COLO668 (cell line): Measurements from ENCODE around the gene TMEM126A.
"Not testable (repeated sequence)": the region's sequence is repeated elsewhere in the genome, so short reads cannot be mapped to it uniquely, and the experiment has no call there.

Source experiments
- DNase-seq: peaks from one replicate; lab custom pipeline; 2025; ENCODE audit not compliant: unreplicated experiment; lab: John Stamatoyannopoulos, UW

The TMEM126A gene

DNA sequence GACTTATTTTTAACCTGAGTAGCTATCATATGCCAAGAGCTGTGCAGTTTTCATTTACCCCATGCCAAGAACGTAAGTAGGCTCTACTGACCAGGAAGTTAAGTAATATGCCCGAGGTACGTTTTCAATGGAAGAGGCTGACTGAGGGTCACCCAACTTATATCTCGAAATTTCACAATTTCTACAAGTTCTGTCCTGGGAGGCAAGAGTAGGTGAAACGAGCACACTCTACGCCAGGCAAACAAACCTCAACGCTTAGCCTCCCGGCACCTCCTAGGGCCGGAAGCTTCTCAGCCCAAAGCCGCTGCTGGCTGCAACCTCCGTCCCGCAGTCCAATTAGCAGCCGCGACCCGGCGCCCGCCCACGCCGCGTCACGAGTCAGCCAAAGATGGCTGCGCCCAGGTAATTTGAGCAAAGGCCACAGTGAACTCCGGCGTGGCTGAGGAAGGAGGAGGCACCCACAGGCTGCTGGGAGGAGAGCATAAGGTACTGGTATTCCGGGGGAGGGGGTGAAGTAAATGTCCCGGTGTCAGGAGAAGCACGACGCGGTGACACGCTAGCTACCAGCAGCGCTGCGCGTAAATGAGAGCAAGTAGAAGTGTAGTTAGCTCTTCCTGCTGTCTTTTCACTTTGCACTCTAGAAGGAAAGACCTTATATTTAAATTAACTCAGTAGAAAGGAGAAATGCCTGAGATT lies at the start of gene TMEM126A:
TSS of gene TMEM126A (plus strand) at position 364 of the 696 bp plus-strand sequence. CDS start 2,289 bp downstream, outside the sequence.
- DNase-seq = peak; percentile 90

DNA sequence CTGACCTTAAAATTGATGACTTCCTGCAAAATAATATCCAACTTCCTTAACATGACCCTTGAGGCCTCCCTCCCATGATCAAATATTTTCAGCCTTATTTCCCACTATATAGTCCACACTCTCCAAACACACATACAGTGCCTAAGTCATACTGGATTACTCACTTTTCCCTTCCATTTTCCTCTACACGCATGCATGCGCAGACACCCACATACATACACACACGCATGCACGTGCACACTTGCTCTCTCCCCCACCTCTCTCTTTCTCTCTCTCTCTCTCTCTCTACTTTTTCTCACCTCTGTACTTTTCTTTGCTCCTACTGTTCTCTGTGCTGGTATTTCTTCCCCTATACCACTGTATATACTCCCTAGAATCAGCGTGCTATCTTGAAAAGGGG lies 48.7 kb upstream of the TMEM126A start:
- DNase-seq = no peak

DNA sequence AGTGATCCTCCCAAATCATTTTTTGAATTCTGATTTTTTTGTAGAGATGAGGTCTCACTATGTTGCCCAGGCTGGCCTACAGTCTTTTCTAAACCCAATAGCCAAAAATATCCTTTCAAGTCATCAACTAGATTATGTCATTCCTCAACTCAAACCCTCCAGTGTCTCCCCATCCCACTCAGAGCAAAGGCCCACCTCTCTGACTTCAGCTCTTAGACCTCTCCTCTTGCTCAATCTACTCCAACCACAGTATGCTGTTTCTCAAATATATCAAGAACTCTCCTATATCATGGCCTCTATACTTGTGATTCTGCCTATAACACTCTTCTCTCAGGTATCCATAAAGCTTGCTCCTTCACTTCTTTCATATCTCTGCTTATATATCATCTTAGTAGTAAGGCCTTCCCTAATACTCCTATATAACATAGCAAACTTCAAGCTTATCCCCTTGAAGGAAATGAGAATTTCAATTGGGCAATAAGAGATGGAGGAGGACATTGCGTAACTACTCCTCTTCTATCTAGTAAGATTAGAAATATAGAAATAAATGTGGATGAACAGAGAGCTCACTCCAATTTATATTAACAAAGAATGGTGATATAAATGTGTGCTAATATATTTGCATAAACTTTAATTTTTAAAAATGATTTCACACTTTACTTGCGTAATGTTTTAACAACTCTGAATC lies 45.1 kb upstream of the TMEM126A start:
- DNase-seq = no peak

DNA sequence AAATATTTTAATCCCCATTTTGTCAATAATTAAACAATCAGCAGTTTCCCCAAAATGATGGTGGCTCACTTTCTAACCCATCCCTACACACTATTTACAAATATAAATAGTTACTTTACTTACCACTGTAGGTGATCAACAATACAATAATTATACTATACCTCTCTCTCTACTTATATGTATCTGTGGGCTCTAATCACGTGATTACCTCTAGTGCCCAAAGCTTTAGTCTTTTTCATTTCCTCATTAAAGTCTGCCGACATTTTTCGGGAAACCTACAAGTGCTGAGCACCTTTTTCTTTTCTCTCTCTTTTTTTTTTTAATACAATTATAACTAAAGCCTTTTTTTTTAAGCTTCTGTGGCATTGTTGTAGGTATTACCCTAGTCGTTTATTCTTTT lies 44.5 kb upstream of the TMEM126A start:
- DNase-seq = no peak

DNA sequence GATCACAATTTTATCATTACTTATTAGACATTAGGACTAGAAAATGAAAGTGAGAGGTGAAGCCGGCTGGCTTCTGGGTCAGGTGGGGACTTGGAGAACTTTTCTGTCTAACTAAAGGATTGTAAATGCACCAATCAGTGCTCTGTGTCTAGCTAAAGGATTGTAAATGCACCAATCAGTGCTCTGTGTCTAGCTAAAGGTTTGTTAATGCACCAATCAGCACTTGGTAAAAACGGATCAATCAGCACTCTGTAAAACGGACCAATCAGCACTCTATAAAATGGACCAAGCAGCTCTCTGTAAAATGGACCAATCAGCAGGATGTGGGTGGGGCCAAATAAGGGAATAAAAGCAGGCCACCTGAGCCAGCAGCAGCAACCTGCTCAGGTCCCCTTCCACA lies 41.5 kb upstream of the TMEM126A start:
- DNase-seq = not testable (repeated sequence)

DNA sequence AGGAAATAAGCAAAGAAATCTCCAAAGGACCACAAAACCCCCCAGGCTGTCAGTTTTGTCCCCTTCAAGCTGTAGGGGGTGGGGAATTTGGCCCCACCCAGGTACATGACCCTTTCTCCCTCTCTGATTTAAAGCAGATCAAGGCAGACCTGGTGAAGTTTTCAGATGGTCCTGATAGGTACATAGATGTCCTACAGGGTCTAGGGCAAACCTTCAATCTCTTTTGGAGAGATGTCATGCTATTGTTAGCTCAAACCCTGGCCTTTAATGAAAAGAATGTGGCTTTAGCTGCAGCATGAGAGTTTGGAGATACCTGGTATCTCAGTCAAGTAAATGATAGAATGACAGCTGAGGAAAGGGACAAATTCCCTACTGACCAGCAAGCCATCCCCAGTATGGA lies 39.1 kb upstream of the TMEM126A start:
- DNase-seq = not testable (repeated sequence)

DNA sequence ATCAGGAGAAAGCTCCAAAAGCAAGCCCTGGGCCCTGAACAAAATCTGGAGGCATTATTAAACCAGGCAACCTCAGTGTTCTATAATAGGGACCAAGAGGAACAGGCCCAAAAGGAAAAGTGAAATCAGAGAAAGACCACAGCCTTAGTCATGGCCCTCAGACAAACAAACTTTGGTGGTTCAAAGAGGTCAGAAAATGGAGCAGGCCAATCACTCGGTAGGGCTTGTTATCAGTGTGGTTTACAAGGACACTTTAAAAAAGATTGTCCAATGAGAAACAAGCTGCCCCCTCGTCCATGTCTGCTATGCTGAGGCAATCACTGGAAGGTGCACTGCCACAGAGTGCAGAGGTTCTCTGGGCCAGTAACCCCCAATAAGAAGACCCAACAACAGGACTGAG lies 38.5 kb upstream of the TMEM126A start:
- DNase-seq = not testable (repeated sequence)

DNA sequence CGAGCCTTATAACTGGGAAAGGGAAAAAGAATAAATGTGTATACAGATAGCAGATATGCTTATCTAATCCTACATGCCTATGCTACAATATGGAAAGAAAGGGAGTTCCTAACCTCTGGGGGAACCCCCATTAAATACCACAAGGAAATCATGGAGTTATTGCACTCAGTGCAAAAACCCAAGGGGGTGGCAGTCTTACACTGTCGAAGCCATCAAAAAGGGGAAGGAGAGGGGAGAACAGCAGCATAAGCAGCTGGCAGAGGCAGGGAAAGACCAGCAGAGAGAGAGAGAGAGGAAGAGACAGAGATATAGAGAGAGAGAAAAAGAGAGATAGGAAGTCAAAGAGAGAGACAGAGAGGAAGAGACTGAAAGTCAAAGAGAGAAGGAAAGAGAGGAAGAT lies 36.1 kb upstream of the TMEM126A start:
- not testable (repeated sequence) for DNase-seq

DNA sequence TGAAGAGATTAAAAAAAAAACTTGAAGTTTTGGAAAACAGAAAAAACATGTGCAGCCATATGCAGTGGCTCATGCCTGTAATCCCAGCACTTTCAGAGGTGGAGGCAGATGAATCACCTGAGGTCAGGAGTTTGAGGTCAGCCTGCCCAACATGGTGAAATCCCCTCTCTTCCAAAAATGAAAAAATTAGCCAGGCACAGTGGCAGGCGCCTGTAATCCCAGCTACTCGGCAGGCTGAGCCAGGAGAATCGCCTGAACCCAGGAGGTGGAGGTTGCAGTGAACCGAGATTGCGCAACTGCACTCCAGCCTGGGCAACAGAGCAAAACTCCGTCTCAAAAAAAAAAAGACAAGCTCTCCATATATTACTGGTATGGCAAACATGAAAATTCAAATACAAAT lies 28.3 kb upstream of the TMEM126A start:
- DNase-seq = no peak

DNA sequence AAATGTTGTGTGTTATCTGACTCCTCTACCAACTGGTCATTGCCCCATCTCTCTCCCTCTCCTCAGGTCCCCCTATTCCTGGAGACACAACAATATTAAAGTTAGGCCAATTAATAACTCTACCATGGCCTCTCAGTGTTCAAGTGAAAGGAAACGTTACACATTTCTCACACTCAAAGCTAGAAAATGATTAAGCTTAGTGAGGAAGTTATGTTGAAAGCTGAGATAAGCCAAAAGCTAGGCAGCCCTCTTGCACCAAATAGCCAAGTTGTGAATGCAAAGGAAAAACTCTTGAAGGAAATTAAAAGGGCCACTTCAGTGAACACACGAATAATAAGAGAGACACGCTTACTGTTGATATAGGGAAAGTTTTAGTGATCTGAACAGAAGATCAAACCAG lies 27.5 kb upstream of the TMEM126A start:
- DNase-seq = no peak

DNA sequence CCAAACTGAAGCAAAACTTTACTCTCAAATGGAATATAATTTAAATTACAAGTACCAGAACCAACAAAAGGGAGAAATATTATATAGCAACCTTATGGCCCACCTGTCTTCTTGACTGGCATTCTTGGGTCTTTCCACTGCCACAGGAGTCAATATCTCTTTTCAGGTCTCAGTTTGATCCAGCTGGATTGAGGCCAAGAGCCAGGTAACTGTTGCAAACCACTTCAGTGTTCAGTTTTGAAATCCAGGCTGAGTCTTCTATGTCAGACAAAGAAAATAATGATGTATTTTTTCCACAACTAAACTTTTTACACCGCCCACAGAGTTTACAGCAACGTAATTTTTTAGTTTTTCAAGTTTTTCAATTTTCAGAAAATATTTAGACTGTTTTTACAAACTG lies 21.3 kb upstream of the TMEM126A start:
- DNase-seq = no peak

DNA sequence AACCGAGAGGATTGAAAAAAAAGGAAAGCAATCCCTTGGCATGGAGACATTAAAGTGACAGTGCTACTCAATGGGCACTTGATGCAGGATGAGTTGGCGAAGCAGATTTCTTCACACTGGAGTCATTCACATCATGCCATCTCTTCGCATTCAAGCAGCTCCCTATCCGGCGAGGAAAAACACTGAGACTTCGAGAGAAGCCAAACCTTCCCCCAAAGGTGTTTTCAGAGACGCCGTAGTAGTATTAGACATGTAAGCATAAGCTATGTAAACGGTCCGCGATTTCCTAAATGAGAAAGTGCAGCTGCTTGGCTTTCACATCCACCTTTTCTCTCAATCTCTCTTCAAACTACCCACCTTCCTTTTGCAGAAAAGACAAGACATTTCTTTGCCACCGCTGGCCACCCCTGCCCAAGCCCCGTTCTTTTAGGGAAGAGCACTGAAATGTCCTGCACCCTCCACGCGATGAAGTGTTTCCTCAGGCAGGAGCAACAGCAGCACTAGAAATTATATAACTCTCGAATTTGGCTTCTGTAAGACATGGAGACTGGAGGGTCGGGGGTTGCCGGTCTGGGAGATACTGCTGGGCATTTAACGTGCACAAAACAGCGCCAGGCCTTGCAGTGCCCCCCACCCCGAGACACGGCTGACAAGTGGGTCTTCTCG lies 20.3 kb upstream of the TMEM126A start, which contains the start of gene DLG2:
TSS of gene DLG2 (minus strand) at position 13 of the 666 bp plus-strand sequence.
- DNase-seq = peak; percentile 36

DNA sequence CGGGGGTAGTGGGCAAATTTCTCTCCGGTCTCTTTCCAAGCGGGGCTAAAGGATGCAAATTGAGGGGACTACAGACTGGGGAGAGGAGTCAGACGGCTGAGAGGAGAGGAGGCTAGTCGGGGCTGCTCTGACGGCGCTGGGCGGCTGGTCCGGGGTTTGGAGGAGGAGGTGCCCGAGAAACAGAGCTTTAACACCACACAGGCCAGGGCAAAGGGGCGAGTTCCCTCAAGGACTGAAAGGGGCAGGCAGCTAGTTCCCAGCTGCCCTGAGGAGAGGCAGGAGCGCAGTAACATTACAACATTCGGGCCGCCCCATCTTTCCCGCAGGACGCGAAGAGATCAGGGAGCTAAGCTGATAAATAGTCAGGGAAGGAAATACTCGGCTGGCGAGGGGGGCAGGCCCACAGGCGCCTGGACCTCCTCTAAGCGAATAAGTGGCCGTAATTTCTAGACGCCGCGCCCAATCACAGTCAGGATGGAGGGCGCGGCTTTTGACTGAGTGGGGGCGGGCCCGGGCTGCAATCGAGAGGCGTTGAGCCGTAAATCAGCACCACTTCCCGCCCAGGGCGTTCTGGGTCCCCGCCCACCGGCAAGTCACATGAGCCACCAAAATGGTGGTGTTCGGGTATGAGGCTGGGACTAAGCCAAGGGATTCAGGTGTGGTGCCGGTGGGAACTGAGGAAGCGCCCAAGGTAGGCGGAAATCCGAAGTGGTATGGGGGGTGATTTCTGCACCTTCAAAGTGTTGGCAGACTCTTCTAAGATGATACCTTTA lies 19.6 kb upstream of the TMEM126A start, which contains the start of gene TMEM126B:
TSS of gene TMEM126B (plus strand) at position 596 of the 773 bp plus-strand sequence. CDS start at position 611, 15 bp downstream.
- peak; percentile 97 for DNase-seq

DNA sequence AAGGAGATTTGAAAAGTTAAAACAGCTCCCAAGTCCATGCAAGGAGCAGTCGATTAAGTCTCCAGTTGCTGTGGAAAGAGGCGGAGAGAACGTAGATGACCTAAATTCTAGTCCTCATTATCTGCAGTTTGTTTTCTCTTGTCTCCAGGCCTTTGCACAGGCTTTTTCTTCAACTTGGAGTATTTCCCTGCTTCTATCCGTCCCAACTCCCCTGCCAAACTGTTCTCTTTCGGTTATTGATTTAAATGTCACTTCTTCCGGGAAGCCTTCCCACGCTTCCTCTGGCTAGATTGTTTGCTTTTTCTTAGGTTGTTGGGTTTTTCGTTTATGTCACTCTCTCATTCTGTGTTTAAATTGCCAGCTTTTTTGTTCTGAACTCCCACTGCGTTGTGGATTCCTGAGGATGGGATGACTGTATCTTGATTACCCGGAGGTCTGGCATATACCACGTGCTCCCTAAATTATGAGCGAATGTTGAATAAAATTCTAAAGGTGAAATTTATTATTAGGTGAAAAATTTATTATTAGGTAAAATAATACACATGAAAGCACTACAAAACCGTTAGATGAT lies 18.9 kb upstream of the TMEM126A start:
- DNase-seq = peak; percentile 36

DNA sequence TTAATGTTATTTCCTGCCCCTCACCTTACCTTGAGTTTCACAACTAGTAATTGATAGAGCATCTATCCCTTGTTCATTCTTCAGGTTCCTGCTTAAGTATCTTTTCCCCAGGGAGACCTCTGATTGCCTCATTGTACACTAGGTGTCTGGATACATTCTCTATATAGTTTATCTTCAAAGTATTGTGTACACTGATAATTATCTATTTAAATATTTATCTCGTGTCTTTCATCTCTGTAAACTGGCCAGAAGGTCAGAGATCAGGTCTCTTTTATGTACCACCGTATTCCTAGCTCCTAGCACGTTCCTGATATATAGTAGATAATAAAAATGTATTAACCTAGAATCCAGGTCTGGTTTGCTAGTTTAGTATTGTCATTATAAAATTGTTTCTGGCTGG lies 13.0 kb upstream of the TMEM126A start:
- no peak for DNase-seq

DNA sequence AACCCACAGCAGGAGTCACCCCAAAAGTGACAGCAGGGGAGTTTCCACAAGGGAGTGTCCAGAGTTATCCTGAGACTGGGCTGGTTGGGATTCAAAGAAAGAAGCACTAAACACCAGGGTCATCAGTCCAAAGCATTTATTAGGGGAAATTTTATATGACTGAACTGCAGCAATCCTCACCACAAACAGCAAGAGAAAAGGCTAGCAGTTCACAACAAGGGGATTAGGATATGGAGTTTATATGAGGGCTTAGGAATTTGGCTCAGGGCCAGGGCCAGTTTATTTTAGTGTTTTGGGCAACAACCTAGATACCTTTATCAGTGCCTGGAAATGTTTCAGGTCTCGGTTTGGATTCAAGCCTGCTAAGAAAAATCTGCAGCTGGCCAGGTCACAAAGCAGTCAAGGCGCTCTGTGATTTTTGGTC lies 4.6 kb upstream of the TMEM126A start:
- peak; percentile 7 for DNase-seq

DNA sequence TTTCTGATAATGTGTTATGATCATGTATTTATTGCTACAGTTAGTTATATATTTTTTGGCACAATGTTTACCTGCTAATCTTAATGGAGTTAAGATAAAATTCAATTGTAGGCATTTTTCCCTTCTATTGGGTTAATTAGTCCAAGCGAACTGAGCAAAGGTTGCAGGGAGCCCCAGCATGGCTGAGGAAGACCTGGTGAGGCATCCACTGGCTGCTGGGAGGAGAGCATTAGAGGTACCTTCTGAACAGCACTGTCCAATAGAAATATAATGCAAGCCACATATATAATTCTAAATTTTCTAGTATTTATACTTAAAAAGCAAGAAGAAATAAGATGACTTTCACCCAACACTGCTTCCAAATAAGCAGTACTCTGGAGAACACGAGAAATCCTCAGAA lies 689 bp upstream of the TMEM126A start:
- DNase-seq = no peak

DNA sequence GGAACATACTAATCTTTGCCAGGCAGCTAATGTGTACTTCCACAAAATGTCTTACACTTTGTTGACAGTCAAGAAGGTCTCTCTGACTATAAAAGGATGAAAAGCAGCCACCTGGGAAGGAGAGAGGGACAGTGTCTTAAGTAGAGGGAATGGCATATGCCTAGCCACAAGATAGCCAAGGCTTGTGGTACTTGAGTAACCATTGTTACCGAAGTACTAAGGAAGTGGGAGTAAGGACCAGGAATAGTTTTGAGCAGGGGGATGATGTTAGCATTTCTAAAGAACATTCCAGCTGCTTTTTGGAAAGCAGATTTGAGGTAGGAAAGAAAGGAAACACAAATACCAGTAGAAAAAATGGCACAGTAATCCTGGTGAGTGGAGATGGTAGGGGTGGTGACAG lies 3.4 kb downstream of the TMEM126A start:
- DNase-seq = no peak

DNA sequence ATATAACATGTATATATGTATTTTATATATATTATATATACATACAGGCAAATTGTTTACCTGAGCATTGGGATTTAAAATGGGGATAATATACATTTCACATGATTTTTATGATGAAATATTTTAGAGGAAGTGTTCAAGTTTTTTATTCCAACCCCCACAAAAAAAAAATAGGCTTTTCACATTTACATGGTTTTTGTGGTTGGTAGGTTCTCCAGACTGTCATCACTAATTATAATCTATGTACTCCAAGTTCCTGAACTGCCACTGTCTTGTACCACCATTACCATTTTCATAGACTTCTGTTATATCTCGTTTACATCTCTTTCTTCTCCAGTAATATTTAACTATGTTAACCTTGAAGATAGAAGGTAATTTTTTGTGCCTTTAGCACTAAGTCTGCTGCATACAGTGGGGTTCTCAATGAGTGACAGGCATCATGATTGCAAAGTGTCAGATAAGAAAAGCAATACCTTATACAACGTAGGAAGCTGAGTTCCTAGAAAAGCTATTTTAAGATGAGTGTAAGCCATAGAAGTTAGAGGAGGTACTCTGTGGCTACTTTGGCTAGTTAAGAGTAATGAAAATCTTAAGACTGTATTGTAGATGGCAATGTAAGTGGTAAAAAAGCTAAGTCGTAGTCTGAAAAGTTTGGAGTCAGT lies 5.2 kb downstream of the TMEM126A start:
- DNase-seq = no peak

DNA sequence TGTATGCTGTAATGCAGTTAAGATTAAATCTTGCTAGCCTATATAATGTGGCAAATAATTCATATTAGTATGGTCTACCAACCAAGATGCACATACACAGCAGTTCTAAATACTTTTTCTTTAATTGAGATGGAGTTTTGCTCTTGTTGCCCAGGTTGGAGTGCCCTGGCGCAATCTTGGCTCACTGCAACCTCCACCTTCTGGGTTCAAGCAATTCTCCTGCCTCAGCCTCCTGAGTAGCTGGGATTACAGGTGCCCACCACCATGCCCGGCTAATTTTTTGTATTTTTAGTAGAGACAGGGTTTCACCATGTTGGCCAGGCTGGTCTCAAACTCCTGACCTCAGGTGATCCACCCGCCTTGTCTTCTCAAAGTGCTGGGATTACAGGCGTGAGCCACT lies 6.6 kb downstream of the TMEM126A start:
- DNase-seq = not testable (repeated sequence)
